GM11168 (cell line): ENCODE results near the gene RANBP3.
"Not testable (repeated sequence)": the region's sequence is repeated elsewhere in the genome, so short reads cannot be mapped to it uniquely, and the experiment has no call there.

ENCODE experiments used
- in situ Hi-C: fragments of 300-500 bp; cut with MboI; formaldehyde crosslinking; loops from one replicate; pipeline ENCODE4 v1.12.0; 2022; ENCODE audit warnings: low sequenced_read_pairs; ENCODE audit not compliant: unreplicated experiment

The RANBP3 gene

DNA sequence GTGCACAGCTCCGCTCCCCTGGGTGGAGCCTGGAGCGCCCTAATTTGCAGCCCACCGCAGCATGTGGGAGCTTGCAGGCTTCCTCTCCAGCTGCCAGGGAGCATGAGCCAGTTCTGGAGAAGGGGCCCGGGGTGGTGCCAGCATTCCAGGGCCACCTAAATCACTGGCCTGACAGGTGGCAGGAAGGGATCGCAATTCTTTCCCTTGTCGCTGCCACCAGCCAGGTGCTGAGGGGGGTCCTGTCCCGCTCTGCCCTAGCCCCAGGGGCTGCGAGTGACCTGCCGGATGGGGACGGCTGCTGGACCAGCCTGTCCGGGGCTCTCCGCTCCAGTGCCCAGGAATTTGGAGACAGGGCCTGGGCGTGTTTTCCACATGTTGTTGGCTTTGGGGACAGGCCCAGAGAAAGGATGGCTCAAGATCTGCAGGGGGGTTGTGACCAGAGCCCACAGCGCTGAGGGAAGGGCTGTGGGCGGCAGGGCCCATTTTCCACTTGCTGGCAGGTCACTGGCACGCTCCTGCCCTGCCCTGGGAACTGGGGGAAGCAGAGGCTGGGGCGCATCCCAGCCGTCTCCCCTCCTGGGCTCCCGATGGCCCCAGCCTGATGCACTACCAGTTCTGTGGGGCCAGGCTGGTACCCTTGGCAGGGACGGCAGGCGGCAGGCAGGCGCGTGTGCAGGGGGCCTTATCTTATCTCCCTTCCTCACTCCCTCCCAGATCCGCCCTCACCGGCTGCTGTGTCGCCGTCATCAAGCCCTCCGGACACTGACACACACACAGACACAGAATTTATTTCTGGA is 83.8 kb downstream of the RANBP3 start:
- in situ Hi-C loops = no loop called here

DNA sequence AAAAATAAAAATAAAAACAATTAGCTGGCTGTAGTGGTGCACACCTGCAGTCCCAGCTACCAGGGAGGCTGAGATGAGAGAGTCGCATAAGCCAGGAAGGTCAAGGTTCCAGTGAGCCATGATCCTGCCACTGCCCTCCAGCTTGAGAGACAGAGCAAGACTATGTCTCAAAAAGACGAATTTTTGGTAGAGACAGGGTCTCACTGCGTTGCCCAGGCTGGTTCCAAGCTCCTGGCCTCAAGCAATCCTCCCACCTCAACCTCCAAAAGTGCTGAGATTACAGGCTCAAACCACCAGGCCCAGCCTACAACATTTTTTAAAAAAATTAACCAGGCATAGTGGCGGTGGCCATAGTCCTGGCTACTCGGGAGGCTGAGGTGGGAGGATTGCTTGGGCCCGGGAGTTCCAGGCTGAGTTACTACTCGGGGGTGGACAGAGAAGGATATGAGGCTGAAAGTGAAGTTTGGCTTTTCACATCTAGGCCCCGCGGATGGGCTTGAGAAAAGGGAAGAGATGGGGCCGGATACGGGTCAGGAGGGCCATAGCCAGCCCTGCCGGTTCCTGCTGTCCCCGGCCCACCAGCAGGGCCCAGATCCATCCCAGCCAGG is 84.5 kb downstream of the RANBP3 start:
- in situ Hi-C loops = no loop called here

DNA sequence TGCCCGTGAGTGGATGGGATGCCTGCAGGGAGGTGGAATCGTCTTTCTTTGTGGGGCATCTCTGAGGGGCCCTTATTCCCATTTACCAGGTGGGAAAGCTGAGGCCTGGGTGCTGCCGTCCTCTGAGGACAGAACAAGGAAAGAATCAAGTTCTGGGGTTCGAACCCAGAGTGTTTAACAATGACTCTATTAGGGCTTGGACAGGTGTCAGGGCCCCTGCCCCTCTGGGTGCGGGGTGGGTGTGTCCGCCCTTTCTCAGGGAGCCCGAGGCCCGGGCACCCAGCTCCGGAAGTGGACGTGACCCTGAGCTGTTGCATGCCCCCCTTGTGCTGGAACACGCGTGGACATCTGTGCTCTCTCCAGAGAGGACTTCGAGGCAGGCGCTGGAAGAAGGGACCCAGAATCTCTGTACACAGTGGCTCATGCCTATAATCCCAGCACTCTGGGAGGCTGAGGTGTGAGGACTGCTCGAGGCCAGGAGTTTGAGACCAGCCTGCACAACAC is 85.1 kb downstream of the RANBP3 start:
- in situ Hi-C loops = no loop called here

DNA sequence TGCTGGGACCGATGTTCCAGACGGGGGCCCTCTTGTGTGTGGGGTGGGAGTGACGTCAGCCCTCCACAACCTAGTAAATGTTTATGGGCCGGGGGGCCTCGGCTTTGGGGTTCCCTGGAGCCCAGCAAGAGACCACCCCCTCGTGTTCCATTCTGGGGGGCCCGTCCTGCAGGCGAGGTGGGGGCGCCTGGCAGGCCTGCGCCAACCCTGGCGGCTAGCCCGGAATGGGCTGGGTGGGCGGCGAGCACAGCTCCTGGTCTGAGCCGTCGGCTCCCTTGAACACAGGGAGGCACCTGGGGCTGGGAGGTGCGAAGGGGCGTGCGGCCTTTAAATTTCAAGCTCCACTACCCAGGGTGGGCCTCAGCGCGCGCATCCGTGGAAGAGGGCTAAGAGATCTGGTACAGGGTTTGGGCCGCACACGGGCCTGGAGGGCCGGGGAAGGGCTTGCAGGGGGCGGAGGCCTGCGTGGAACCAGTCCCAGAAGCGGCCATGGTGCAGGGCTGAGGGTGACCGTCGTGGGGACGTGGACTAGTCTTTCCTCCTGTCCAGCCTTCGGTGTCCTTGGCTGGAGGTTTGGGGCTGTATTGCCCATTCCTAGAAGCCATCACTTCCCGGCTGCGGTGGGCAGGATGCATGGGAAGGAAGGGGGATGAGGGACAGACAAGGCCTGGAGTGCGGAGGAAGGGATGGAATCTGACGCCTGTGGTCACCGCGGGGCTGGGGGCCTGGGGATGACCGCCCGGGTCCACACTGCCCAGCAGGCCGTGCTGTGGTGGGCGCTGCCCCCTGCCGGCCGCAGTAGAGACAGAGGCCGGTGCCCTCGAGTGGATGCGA is 85.8 kb downstream of the RANBP3 start:
- in situ Hi-C loops = no loop called here

DNA sequence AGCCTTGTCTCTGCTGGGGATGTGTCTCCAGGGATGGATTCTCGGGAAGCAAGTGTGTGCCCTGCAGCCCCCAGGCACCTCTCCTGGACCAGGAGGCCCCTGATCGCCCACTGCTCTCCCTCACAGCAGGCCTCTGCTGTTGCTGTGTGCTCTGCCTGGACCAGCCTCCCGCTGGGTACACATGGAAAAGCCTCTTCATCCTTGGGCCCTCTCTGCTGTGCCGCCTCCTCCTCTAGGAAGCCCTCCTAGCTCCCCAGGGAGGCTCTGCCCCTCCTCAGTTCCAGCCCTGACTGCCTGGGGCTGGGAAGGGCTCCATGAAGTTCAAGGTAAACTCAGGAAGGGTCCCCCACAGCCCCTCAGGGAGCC is 86.4 kb downstream of the RANBP3 start:
- in situ Hi-C loops = no loop called here

DNA sequence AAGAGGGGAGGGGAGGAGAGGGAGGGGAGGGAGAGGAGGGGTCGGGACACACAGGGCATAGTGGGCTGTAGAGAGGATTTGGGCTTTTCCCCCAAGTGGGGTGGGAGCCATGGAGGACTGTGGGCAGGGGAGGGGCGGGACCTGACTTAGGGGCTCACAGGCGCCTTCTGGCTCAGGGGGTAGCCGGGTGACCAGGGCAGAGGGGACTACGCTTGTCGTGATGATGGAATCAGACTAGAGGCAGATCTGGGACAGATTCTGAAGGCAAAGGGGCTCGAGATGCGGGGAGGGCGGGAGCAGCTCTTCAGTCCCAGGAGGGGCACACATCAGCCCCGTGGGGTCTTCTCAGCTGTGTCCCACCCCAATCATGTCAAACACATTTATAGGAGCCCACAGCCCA is 87.8 kb downstream of the RANBP3 start:
- in situ Hi-C loops = no loop called here

DNA sequence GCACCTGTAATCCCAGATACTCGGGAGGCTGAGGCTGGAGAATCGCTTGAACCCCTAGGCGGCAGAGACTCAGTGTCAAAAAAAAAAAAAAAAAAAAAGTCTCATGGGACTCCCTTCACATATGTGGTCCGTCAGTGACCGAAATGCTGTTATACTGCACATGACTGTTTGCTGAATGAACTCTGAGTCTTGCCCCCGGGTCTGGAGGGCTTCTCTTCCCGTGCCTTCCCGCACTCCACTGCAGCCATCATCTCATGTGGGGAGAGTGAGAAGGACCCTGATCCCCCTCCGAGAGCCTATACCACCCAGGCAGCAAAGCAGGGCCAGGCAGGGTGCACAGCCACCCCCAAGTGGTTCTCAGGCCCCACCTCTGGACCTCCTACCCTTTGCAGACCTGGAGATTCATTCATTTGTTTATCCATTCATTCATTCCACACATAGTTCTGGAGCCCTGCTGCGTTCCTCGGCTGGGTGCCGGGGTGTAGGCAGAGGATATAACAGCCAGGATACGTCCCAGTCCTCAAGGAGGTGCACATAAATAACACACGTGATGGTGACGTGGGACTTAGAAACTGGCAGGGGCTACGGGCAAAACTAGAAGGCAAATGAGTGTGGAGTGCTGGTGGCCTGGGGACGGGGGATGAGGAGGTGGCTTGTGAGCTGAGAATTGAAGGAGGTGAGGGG is 88.5 kb downstream of the RANBP3 start:
- in situ Hi-C loops = no loop called here

DNA sequence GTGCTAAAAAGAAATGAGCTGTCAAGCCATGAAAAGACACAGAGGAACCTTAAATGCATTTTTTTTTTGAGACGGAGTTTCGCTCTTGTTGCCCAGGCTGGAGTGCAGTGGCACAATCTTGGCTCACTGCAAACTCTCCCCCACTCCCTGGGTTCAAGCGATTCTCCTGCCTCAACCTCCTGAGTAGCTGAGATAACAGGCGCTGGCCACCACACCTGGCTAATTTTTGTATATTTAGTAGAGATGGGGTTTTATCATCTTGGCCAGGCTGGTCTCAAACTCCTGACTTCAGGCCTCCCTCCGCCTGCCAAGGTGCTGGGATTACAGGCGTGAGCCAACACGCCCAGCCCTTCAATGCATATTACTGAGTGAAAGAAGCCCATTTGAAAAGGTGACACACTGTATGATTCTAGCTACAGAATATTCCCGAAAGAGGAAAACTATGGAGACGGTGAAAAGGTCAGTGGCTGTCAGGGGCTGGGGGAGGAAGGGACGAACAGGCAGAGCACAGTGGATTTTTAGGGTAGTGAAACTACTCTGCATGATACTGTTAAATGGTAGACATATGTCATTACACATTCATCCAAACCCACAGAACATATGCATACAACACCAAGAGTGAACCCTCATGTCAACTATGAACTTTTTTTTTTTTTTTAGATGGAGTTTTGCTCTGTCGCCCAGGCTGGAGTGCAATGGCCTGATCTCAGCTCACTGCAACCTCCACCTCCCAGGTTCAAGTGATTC is 93.7 kb downstream of the RANBP3 start:
- in situ Hi-C loops = not testable (repeated sequence)

DNA sequence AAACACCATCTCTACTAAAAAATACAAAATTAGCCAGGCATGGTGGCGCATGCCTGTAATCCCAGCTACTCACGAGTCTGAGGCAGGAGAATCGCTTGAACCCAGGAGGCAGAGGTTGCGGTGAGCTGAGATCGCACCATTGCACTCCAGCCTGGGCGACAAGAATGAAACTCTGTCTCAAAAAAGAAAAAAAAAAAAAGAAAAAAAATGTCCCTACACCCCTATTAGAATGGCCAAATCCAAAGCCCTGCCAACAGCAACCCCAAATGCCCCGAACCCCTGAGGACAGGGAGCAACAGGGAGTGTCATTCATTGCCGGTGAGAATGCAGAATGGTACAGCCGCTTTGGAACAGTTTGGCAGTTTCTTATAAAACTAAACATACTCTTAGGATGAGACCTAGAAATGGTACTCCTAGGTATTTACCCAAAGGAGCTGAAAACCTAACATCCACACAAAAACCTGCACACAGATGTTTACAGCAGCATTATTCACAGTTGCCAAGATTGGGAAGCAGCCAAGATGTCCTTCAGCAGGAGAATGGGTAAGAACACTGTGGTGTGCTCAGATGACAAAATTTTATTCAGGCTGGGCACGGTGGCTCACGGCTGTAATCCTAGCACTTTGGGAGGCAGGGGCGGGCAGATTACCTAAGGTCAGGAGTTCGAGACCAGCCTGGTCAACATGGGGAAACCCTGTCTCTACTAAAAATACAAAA is 94.6 kb downstream of the RANBP3 start:
- in situ Hi-C loops = not testable (repeated sequence)

DNA sequence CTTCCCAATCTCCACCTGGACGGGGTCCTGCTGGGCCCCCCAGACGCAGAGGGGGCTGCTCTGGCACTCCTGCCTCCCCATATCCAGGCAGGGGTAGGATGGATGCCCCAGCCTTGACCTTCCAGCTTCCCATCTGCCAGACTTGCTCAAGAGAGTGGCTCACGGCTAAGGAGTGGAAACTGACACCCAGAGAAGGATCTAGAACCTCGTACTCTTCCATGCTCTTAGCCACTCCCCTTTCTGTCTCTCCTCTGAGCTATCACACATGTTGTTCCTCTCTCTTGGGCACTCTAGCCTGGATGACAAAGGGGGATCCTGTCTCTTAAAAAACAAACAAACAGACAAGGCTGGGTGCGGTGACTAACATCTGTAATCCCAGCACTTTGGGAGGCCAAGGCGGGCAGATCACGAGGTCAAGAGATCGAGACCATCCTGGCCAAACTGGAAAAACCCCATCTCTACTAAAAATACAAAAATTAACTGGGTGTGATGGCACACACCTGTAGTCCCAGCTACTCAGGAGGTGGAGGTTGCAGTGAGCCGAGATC is 95.4 kb downstream of the RANBP3 start:
- in situ Hi-C loops = no loop called here

DNA sequence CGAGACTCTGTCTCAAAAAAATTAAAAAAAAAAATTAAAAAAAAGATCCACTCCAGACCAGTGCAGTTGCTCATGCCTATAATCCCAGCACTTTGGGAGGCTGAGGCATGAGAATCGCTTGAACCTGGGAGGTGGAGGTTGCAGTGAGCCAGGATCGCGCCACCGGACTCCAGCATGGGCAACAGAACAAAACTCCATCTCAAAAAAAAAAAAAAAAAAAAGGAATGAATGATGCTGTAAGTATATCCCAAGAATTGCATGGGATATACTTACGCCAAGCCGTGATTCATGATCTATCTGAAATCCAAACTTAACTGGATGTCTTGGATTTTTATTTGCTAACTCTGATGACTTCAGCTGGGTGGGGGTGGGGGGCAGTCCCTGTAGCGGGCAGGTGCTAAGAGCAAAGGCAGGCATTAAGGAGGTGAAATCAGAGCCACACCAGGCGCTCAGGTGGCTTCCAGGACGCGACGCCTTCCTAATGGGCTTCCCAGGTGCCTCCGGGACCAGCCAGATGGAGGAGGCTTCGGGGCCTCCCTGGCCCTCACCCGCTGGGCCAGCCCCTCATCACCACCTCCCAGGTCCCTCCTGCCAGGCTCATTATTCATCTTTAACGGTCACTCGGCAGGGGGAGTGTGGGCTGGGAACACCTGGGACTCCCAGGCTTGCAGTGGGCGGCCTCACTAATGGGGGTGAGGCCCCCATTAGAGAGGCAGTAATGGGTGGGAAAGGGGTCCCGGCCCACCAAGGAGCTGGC is 96.2 kb downstream of the RANBP3 start:
- in situ Hi-C loops = no loop called here

DNA sequence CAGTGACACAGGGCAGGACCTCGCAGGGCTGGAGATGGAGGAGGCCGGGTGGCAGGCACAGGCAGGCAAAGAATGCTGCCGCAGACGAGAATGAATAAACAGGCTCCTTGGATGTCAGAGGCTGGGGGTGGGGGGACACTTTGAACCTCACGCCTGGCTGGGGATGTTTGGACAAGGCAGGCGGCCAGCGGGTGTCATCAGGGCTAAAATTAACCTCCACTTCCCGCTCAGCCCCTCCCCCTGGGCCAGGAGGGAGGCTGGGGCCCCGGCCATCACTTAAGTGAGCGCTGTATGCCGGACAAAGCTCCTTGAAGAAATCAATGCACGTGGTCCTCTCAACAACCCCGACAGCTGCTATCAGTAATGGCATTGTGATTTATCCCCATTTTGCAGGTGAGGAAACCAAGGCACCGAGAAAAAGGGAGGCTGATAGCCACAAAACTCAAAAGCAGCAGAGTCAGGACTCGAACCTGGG is 97.3 kb downstream of the RANBP3 start:
- in situ Hi-C loops = no loop called here

DNA sequence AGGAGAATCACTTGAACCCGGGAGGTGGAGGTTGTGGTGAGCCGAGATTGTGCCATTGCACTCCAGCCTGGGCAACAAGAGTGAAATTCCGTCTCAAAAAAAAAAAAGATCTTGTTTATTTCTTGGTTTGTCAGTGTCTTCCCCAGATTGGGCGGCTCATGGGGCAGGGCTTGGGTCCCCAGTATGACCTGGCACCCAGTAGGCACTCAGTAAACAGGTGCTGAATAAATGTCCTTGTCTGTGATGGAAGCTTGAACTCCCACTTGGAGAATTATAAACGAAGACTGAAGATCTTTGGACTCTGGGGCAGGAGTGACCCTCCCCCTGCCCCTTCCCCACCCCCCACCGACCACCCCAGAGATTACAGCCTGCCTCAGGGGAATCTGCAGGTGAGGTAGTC is 97.7 kb downstream of the RANBP3 start:
- in situ Hi-C loops = no loop called here

DNA sequence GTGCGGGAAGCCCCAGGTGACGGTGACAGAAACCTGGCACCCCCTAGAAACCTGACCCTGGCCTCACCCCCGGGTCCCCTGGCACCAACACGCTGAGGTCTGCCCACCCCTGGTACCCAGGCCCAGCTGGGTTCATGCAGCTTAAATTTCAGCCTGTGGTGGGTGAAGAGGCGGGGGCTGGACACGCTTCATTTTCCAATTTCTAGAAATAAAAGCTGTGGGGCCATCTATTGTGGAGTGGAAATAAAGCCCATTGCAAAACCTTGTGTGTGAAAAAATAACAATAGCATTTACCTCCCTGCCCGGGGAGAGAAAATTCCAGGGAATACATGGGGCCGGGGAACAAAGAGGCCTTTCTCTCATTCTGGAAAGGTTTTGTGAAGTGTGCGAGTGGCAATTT is 100.1 kb downstream of the RANBP3 start:
- in situ Hi-C loops = no loop called here

DNA sequence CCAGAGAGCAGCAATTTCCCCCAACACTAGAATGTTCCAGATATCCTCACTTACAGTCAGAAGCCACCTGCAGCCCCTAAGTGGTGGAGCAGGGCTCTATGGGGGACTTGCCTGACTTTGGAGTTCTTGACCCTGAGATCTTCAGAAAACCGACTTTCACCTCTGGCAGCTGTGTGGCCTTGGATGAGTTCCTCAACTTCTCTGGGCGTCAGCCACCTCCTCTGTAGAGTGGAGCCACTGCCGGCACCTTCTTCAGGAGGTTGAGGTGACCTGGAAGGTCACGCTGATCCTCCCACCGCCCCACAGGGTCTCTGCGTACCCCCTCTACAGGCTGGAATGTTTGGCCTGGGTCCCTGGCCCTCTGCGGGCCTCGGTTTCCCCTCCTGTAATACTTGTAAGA is 100.5 kb downstream of the RANBP3 start:
- in situ Hi-C loops = no loop called here

DNA sequence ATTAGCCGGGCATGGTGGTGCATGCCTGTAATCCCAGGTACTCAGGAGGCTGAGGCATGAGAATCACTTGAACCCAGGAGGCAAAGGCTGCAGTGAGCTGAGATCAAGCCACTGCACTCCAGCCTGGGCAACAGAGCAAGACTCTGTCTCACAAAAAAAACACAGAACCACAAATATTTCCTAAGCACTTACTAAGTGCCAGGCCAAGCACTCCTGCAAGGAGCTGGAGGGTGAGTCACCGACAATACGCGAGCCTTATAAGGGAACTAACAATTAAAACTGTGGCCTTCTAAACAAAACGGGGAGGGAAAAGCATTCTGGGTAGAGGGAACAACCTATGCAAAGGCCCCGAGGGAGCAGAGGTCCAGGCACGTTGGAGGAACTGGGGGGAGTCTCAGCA is 103.4 kb downstream of the RANBP3 start:
- in situ Hi-C loops = not testable (repeated sequence)

DNA sequence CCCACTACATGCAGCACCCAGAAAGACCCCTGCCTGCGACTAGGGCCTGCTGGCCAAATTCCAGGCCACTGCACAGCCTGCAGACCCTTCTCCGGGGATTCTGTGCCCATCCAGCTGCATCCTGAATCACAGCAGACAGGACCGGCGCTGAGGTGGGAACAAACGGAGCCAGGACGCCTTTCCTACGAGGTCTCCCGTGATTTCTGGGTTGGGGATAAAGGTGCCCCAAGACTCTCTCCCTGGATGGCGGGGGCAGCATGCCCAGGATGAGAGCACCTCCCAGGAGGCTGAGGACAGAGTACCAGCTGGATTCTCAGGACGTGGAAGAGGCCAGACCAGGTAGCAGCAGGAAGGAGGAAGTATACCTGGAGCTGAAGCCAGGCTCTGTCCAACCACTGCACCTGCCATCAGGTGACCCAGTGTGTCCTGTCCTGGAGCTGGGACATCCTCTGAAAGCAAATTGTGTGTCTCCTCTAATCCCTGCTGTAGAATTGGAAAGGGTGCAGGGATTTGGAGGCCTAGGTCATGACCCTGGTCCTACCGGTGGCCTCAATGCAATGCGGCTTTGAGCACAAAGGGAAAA is 104.2 kb downstream of the RANBP3 start:
- in situ Hi-C loops = no loop called here

DNA sequence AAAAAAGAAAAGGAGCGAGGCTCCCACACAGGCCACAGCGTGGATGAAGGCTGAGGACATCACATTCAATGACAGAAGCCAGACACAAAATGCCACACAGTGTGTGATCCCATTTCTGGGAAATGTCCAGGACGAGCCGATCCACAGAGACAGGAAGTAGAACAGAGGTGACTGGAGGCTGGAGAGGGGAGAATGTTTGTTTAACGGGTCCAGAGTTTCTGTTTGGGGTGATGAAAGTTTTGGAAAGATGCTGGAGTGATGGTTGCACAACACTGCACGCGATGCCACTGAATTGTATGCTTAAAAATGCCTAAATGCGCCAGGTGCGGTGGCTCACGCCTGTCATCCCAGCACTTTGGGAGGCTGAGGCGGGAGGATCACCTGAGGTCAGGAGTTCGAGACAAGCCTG is 107.0 kb downstream of the RANBP3 start:
- in situ Hi-C loops = no loop called here
